H9 (cell line): ENCODE results near the gene HS6ST3. TPM values are rescaled to one million over a fixed set of nuclear protein-coding genes. Genes with fewer than 3 reads are reported as not detected.

Experiments used
- DNase-seq: peaks from one replicate; pipeline ENCODE4 v3.0.0-alpha.2; 2017
- H2AFZ ChIP-seq: one replicate; pipeline ENCODE4 v1.6.1; 2013; ENCODE audit warnings: mild to moderate bottlenecking, low read length, control low read depth, moderate library complexity
- H2AK5ac ChIP-seq: 2 replicates; pipeline ENCODE4 v1.6.1; 2013; ENCODE audit warnings: low read length, control low read depth, mixed read lengths; ENCODE audit not compliant: insufficient read length
- H2BK120ac ChIP-seq: one replicate; pipeline ENCODE4 v1.6.1; 2013; ENCODE audit warnings: low read depth, mild to moderate bottlenecking, low read length, control low read depth, inconsistent platforms; ENCODE audit not compliant: poor library complexity, severe bottlenecking
- H2BK12ac ChIP-seq: 2 replicates; pipeline ENCODE4 v1.6.1; 2013; ENCODE audit warnings: low read length, control low read depth, mixed read lengths, low read depth; ENCODE audit not compliant: insufficient read length
- H2BK15ac ChIP-seq: 2 replicates; pipeline ENCODE4 v1.6.1; 2013; ENCODE audit warnings: low read depth, low read length, control low read depth
- H2BK20ac ChIP-seq: one replicate; pipeline ENCODE4 v1.6.1; 2013; ENCODE audit warnings: low read depth, mild to moderate bottlenecking, low read length, control low read depth, inconsistent platforms; ENCODE audit not compliant: poor library complexity, severe bottlenecking
- H2BK5ac ChIP-seq: 2 replicates; pipeline ENCODE4 v1.6.1; 2013; ENCODE audit warnings: low read length, control low read depth, mixed read lengths; ENCODE audit not compliant: insufficient read length
- H3K14ac ChIP-seq: 2 replicates; pipeline ENCODE4 v1.6.1; 2013; ENCODE audit warnings: low read length, control low read depth; ENCODE audit not compliant: insufficient read depth
- H3K18ac ChIP-seq: 2 replicates; pipeline ENCODE4 v1.6.1; 2013; ENCODE audit warnings: low read depth, mild to moderate bottlenecking, mixed read lengths, low read length, control low read depth; ENCODE audit not compliant: insufficient read length
- H3K23ac ChIP-seq: 2 replicates; pipeline ENCODE4 v1.6.1; 2013; ENCODE audit warnings: low read length, control low read depth, mixed read lengths, low read depth; ENCODE audit not compliant: insufficient read length
- H3K23me2 ChIP-seq: 2 replicates; pipeline ENCODE4 v1.6.1; 2013; ENCODE audit warnings: low read depth, mild to moderate bottlenecking, mixed read lengths, low read length, control low read depth; ENCODE audit not compliant: insufficient read length, poor library complexity, severe bottlenecking
- H3K27ac ChIP-seq: 2 replicates; pipeline ENCODE4 v1.5.1; 2013; ENCODE audit warnings: low read length, control low read depth, mixed read lengths, low read depth; ENCODE audit not compliant: insufficient read length
- H3K27me3 ChIP-seq: 2 replicates; pipeline ENCODE4 v1.6.1; 2013; ENCODE audit warnings: low read length, control low read depth, inconsistent platforms; ENCODE audit not compliant: insufficient read depth
- H3K4ac ChIP-seq: 2 replicates; pipeline ENCODE4 v1.6.1; 2013; ENCODE audit warnings: low read depth, mild to moderate bottlenecking, control low read depth, inconsistent platforms, low read length, moderate library complexity
- H3K4me1 ChIP-seq: 2 replicates; pipeline ENCODE4 v1.6.1; 2013; ENCODE audit warnings: low read length, control low read depth, inconsistent platforms; ENCODE audit not compliant: insufficient read depth
- H3K4me2 ChIP-seq: 2 replicates; pipeline ENCODE4 v1.6.1; 2013; ENCODE audit warnings: low read length, control low read depth, mixed read lengths; ENCODE audit not compliant: insufficient read length, insufficient read depth
- H3K56ac ChIP-seq: 2 replicates; pipeline ENCODE4 v1.6.1; 2013; ENCODE audit warnings: low read depth, mild to moderate bottlenecking, mixed read lengths, low read length, control low read depth; ENCODE audit not compliant: insufficient read length
- H3K79me1 ChIP-seq: 2 replicates; pipeline ENCODE4 v1.6.1; 2013; ENCODE audit warnings: low read depth, mild to moderate bottlenecking, moderate library complexity, low read length, control low read depth, inconsistent platforms; ENCODE audit not compliant: insufficient read depth, poor library complexity, severe bottlenecking
- H3K79me2 ChIP-seq: 2 replicates; pipeline ENCODE4 v1.6.1; 2013; ENCODE audit warnings: low read length, control low read depth, inconsistent platforms; ENCODE audit not compliant: insufficient read depth
- H3K9ac ChIP-seq: 2 replicates; pipeline ENCODE4 v1.6.1; 2013; ENCODE audit warnings: low read length, control low read depth, mixed read lengths; ENCODE audit not compliant: insufficient read length; ENCODE audit errors: extremely low read depth
- H3K9me3 ChIP-seq: one replicate; pipeline ENCODE4 v1.6.1; 2013; ENCODE audit warnings: low read depth, low read length, inconsistent platforms; ENCODE audit not compliant: control insufficient read depth
- H3T11ph ChIP-seq: one replicate; pipeline ENCODE4 v1.6.1; 2013; ENCODE audit warnings: mild to moderate bottlenecking, low read length, control low read depth, inconsistent platforms
- H4K20me1 ChIP-seq: one replicate; pipeline ENCODE4 v1.6.1; 2013; ENCODE audit not compliant: control insufficient read depth, insufficient read length, insufficient read depth
- H4K5ac ChIP-seq: 2 replicates; pipeline ENCODE4 v1.6.1; 2013; ENCODE audit warnings: low read depth, mild to moderate bottlenecking, mixed read lengths, low read length, control low read depth; ENCODE audit not compliant: insufficient read length
- H4K8ac ChIP-seq: replicated peaks from 2 replicates; pipeline ENCODE4 v1.6.1; 2013; ENCODE audit warnings: low read length, control low read depth, mixed read lengths, low read depth; ENCODE audit not compliant: insufficient read length
- H4K91ac ChIP-seq: 2 replicates; pipeline ENCODE4 v1.6.1; 2013; ENCODE audit warnings: low read depth, mild to moderate bottlenecking, moderate library complexity, mixed read lengths, low read length, control low read depth; ENCODE audit not compliant: insufficient read length
- H3K27ac Mint-ChIP-seq, 3 experiments: 2 replicates in 2 of 3; 3 replicates in 1 of 3; pipeline ENCODE4 v1.8.0; 2020 to 2021; ENCODE audit warnings: mixed read lengths in 3 of 3, mild to moderate bottlenecking in 1 of 3, moderate library complexity in 1 of 3
- H3K27me3 Mint-ChIP-seq: 2 replicates; pipeline ENCODE4 v1.8.0; 2021; ENCODE audit warnings: low read depth, mild to moderate bottlenecking, moderate library complexity, mixed read lengths
- H3K36me3 Mint-ChIP-seq, 3 experiments: 2 replicates in 2 of 3; 3 replicates in 1 of 3; pipeline ENCODE4 v1.8.0; 2020 to 2021; ENCODE audit warnings: low read depth in 3 of 3, mixed read lengths in 3 of 3; ENCODE audit not compliant: insufficient read depth in 1 of 3
- H3K4me1 Mint-ChIP-seq, 2 experiments: 2 replicates each; pipeline ENCODE4 v1.8.0; 2020; ENCODE audit warnings: mixed read lengths in 2 of 2
- H3K4me3 Mint-ChIP-seq, 2 experiments: 2 replicates in 1 of 2; 3 replicates in 1 of 2; pipeline ENCODE4 v1.8.0; 2020 to 2021; ENCODE audit warnings: mild to moderate bottlenecking in 2 of 2, mixed read lengths in 2 of 2, moderate library complexity in 1 of 2
- H3K9me3 Mint-ChIP-seq, 2 experiments: 2 replicates in 1 of 2; 3 replicates in 1 of 2; pipeline ENCODE4 v1.8.0; 2020; ENCODE audit warnings: mild to moderate bottlenecking in 2 of 2, mixed read lengths in 2 of 2, moderate library complexity in 1 of 2
- WGBS: extraction: QIAGEN DNeasy Blood & Tissue Kit; methylation state at CpG from one replicate; pipeline ENCODE4 v1.1.7; 2013; ENCODE audit warnings: missing lambda C conversion rate, low lambda C conversion rate, mixed read lengths; ENCODE audit not compliant: insufficient read length; ENCODE audit errors: extremely low coverage; 5-methylcytosine and 5-hydroxymethylcytosine counted together
- total RNA-seq: library from RNA; stranded (reverse); gene quantifications from 2 replicates; pipeline ENCODE4 v1.2.1, GENCODE V29; 2021
- TF ChIP-seq, protein P1 (sequence below): fragments of 200-600 bp; sonication (generic); conservative IDR thresholded peaks from 3 replicates; pipeline ENCODE4 v1.8.0; 2021; ENCODE audit warnings: antibody characterized with exemption, mild to moderate bottlenecking

HS6ST3 gene
- total RNA-seq, 1 experiment from 2014 or later: 0.44 TPM

DNA sequence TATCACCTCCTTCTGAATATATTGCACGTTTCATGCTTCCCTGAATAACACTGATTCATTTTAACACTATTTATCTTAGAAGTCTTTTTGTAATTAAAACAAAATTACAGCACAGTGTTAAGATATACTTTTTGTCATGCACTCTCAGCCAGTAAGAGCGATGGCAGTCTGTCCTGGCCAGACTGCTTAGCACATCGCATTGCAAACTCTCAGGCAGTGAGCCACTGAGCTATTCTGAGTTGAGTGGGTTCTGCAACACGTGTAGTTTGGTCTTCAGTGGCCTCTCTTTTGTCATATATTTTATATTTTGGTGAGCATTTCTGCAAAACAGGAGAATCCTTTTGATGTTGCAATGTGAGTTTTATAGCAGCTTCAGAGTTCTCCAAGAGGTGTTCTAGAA, 332.1 kb downstream of the HS6ST3 start:
- H3K27me3 ChIP-seq: no peaks in the 10 kb centered on the region
- H2BK20ac ChIP-seq: no peak overlapping the region
- H4K5ac ChIP-seq: no peak overlapping the region
- no peak overlapping the region for H4K8ac ChIP-seq
- no peaks in the 10 kb centered on the region for H3K23me2 ChIP-seq
- H3K79me2 ChIP-seq: no peaks in the 10 kb centered on the region
- H2BK15ac ChIP-seq: no peak overlapping the region
- H3K9ac ChIP-seq: no peak overlapping the region
- H3T11ph ChIP-seq: no peak overlapping the region
- Mint-ChIP-seq H3K4me1 (peaks cover 0 to 9% of the 10 kb centered on the region in 2 experiments; a peak in 3 of 4 replicates), H3K27me3 (no peaks in the 10 kb centered on the region), H3K4me3 (no peak overlapping the region), H3K27ac (no peak overlapping the region), H3K36me3 (no peaks in the 10 kb centered on the region), H3K9me3 (no peaks in the 10 kb centered on the region)
- no peak overlapping the region for H4K91ac ChIP-seq
- no peak overlapping the region for H3K23ac ChIP-seq
- no peak overlapping the region for H2AK5ac ChIP-seq
- no peak overlapping the region for H3K4me2 ChIP-seq
- H3K9me3 ChIP-seq: no peaks in the 10 kb centered on the region
- no peak overlapping the region for H3K14ac ChIP-seq
- TF ChIP-seq, protein P1, sequence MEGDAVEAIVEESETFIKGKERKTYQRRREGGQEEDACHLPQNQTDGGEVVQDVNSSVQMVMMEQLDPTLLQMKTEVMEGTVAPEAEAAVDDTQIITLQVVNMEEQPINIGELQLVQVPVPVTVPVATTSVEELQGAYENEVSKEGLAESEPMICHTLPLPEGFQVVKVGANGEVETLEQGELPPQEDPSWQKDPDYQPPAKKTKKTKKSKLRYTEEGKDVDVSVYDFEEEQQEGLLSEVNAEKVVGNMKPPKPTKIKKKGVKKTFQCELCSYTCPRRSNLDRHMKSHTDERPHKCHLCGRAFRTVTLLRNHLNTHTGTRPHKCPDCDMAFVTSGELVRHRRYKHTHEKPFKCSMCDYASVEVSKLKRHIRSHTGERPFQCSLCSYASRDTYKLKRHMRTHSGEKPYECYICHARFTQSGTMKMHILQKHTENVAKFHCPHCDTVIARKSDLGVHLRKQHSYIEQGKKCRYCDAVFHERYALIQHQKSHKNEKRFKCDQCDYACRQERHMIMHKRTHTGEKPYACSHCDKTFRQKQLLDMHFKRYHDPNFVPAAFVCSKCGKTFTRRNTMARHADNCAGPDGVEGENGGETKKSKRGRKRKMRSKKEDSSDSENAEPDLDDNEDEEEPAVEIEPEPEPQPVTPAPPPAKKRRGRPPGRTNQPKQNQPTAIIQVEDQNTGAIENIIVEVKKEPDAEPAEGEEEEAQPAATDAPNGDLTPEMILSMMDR: no peak
- no peak for DNase-seq
- peaks cover 3% of the 10 kb centered on the region; the same call in 1 of the 2 replicates for H3K4me1 ChIP-seq
- H3K56ac ChIP-seq: no peak overlapping the region
- H3K4ac ChIP-seq: no peak overlapping the region
- no peak overlapping the region for H3K18ac ChIP-seq
- H2BK120ac ChIP-seq: no peak overlapping the region
- no peak overlapping the region for H2BK12ac ChIP-seq
- H4K20me1 ChIP-seq: no peaks in the 10 kb centered on the region
- no peaks in the 10 kb centered on the region for H3K79me1 ChIP-seq
- H2BK5ac ChIP-seq: no peak overlapping the region
- H3K27ac ChIP-seq: no peak overlapping the region
- WGBS: no CpG with 5 or more reads among the region's 4 CpGs
- H2AFZ ChIP-seq: no peak overlapping the region
